ENCODE measurements around the gene RIMBP2. TPM values are rescaled to one million over a fixed set of nuclear protein-coding genes. Genes with fewer than 3 reads are reported as not detected.

Gene RIMBP2
- total RNA-seq, 1 donor from 2014 or later: 0.25 TPM

- H3K27me3 ChIP-seq: no peaks in the 10 kb centered on the region
- no peaks in the 10 kb centered on the region for H3K9me3 ChIP-seq
- intact Hi-C loops (cut with DNase I): no loop called here
- TF ChIP-seq POLR2A (IDR thresholded peaks at IDR 0.05): no peak
- TF ChIP-seq CTCF (IDR thresholded peaks at IDR 0.05): no peak
- TF ChIP-seq POLR2AphosphoS5 (IDR thresholded peaks at IDR 0.05; ENCODE audit: insufficient read depth in 1 of 2, low read depth in 1 of 2): no peak
- no peaks in the 10 kb centered on the region for H3K4me1 ChIP-seq
- H3K4me3 ChIP-seq: no peak overlapping the region
- DNase-seq (ENCODE audit: extremely low spot score in 2 of 2): no peak
- no peak overlapping the region for H3K27ac ChIP-seq
- no peaks in the 10 kb centered on the region for H3K36me3 ChIP-seq
Measured at GRCh38 chr12:130680451-130680990, 35.6 kb downstream of the RIMBP2 start.

- intact Hi-C loops (cut with DNase I): no loop called here
- H3K27ac ChIP-seq: no peak overlapping the region
- H3K27me3 ChIP-seq: no peaks in the 10 kb centered on the region
- DNase-seq (ENCODE audit: extremely low spot score in 2 of 2): no peak
- no peak for TF ChIP-seq POLR2AphosphoS5 (IDR thresholded peaks at IDR 0.05; ENCODE audit: insufficient read depth in 1 of 2, low read depth in 1 of 2)
- TF ChIP-seq CTCF (IDR thresholded peaks at IDR 0.05): no peak
- no peak for TF ChIP-seq POLR2A (IDR thresholded peaks at IDR 0.05)
- no peaks in the 10 kb centered on the region for H3K4me1 ChIP-seq
- H3K4me3 ChIP-seq: no peak overlapping the region
- no peaks in the 10 kb centered on the region for H3K9me3 ChIP-seq
- H3K36me3 ChIP-seq: no peaks in the 10 kb centered on the region
Measured at GRCh38 chr12:130677957-130678558, 38.0 kb downstream of the RIMBP2 start.

- no peaks in the 10 kb centered on the region for H3K27me3 ChIP-seq
- H3K27ac ChIP-seq: no peak overlapping the region
- no peaks in the 10 kb centered on the region for H3K36me3 ChIP-seq
- no peak for DNase-seq (ENCODE audit: extremely low spot score in 2 of 2)
- no peak overlapping the region for H3K4me3 ChIP-seq
- no peak for TF ChIP-seq POLR2AphosphoS5 (IDR thresholded peaks at IDR 0.05; ENCODE audit: insufficient read depth in 1 of 2, low read depth in 1 of 2)
- no peak for TF ChIP-seq POLR2A (IDR thresholded peaks at IDR 0.05)
- no peak for TF ChIP-seq CTCF (IDR thresholded peaks at IDR 0.05)
- H3K4me1 ChIP-seq: no peaks in the 10 kb centered on the region
- intact Hi-C loops (cut with DNase I): no loop called here
- no peaks in the 10 kb centered on the region for H3K9me3 ChIP-seq
Measured at GRCh38 chr12:130675791-130676190, 40.3 kb downstream of the RIMBP2 start.

- intact Hi-C loops (cut with DNase I): no loop called here
- TF ChIP-seq POLR2AphosphoS5 (IDR thresholded peaks at IDR 0.05; ENCODE audit: insufficient read depth in 1 of 2, low read depth in 1 of 2): no peak
- no peak for TF ChIP-seq POLR2A (IDR thresholded peaks at IDR 0.05)
- no peak for TF ChIP-seq CTCF (IDR thresholded peaks at IDR 0.05)
- Histone ChIP-seq H3K27me3 (no peaks in the 10 kb centered on the region), H3K4me3 (no peak overlapping the region), H3K27ac (no peak overlapping the region), H3K4me1 (no peaks in the 10 kb centered on the region), H3K36me3 (no peaks in the 10 kb centered on the region), H3K9me3 (no peaks in the 10 kb centered on the region)
- DNase-seq (ENCODE audit: extremely low spot score in 2 of 2): no peak
Measured at GRCh38 chr12:130675121-130675520, 41.0 kb downstream of the RIMBP2 start.

GRCh38 chr12:130674676-130675075, 41.4 kb downstream of the RIMBP2 start:
- Histone ChIP-seq H3K27me3 (no peaks in the 10 kb centered on the region), H3K9me3 (no peaks in the 10 kb centered on the region), H3K4me3 (no peak overlapping the region), H3K36me3 (no peaks in the 10 kb centered on the region), H3K4me1 (no peaks in the 10 kb centered on the region), H3K27ac (no peak overlapping the region)
- DNase-seq (ENCODE audit: extremely low spot score in 2 of 2): no peak
- TF ChIP-seq POLR2A (IDR thresholded peaks at IDR 0.05) (no peak), CTCF (IDR thresholded peaks at IDR 0.05) (no peak), POLR2AphosphoS5 (IDR thresholded peaks at IDR 0.05; ENCODE audit: insufficient read depth in 1 of 2, low read depth in 1 of 2) (no peak)
- intact Hi-C loops (cut with DNase I): no loop called here

Data from vagina (tissue), 2 donors.